ENCODE measurements around the gene CCDC74B. TPM values are rescaled to one million over a fixed set of nuclear protein-coding genes. Genes with fewer than 3 reads are reported as not detected.
"Not testable (repeated sequence)": the region's sequence is repeated elsewhere in the genome, so short reads cannot be mapped to it uniquely, and the experiment has no call there.

The CCDC74B gene
- total and polyA plus RNA-seq, 2 of the 8 experiments (the other 6 are each of a cell fraction or from before 2014, with no cell fraction given), result 6.4 to 6.7 TPM

DNA sequence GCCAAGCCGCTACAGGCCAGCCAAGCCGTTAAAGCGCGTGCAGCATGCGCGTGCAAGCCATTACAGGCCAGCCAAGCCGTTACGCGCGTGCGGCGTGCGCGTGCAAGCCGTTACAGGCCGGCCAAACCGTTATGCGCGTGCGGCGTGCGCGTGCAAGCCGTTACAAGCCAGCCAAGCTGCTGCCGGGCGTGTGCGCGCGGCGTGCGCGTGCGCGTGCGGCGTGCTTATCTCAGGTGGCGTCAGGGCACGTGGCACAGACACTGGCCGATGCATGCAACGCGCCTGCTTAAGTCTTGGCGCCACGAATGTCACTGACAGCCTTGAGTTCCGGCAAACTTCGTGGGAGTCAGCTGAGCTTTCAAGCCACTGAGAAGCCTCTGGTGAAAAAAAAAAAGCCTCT lies 24.0 kb downstream of the CCDC74B start:
- H4K20me1 ChIP-seq (replicated peaks in 1 of 2; ENCODE audit: control insufficient read depth in 1 of 2, insufficient read depth in 2 of 2, low read length in 2 of 2); H3K9ac ChIP-seq (replicated peaks in 1 of 4; ENCODE audit: extremely low read depth in 1 of 4, low read depth in 3 of 4, low read length in 3 of 4); DNase-seq (ENCODE audit: low read depth in 1 of 2, low spot score in 2 of 2); H3K23ac ChIP-seq (ENCODE audit: insufficient read length); H3K4me1 ChIP-seq (replicated peaks in 1 of 4; ENCODE audit: control insufficient read depth in 3 of 4, insufficient read depth in 4 of 4, low read length in 3 of 4); H2BK12ac ChIP-seq (ENCODE audit: low read depth, low read length); H3K27ac ChIP-seq (ENCODE audit: low read depth, low read length); H2BK15ac ChIP-seq (ENCODE audit: low read length); CTCF ChIA-PET (ENCODE audit: partially characterized antibody); H4K5ac ChIP-seq (ENCODE audit: insufficient read length, low read depth, low read length); POLR2A ChIA-PET (ENCODE audit: partially characterized antibody); H2BK20ac ChIP-seq (ENCODE audit: low read length); H3K4ac ChIP-seq (replicated peaks; ENCODE audit: insufficient read length, low read depth, low read length); H3K14ac ChIP-seq (ENCODE audit: insufficient read length); H3K79me1 ChIP-seq (ENCODE audit: low read depth, low read length); H2BK5ac ChIP-seq (ENCODE audit: low read depth, low read length); H3K9me3 ChIP-seq (ENCODE audit: insufficient read depth in 2 of 2, low read depth in 1 of 2, low read length in 1 of 2); H3K36me3 ChIP-seq (ENCODE audit: control insufficient read depth in 2 of 4, insufficient read depth in 4 of 4, low read length in 3 of 4); H4K91ac ChIP-seq (replicated peaks; ENCODE audit: insufficient read length, low read length); H2AK5ac ChIP-seq (ENCODE audit: low read depth, low read length); H3K4me2 ChIP-seq (ENCODE audit: insufficient read depth in 1 of 2, low read depth in 2 of 2, low read length in 2 of 2); H3K79me2 ChIP-seq (ENCODE audit: control insufficient read depth in 1 of 2, insufficient read depth in 2 of 2, low read length in 2 of 2); H3K23me2 ChIP-seq (ENCODE audit: low read depth, low read length); H3K4me3 ChIP-seq (ENCODE audit: extremely low read depth in 1 of 4, insufficient read depth in 2 of 4, low read depth in 3 of 4, low read length in 4 of 4); FAIRE-seq; H2BK120ac ChIP-seq (replicated peaks; ENCODE audit: low read depth, low read length); H3K27me3 ChIP-seq (replicated peaks in 1 of 4; ENCODE audit: control insufficient read depth in 3 of 4, extremely low read depth in 1 of 4, insufficient read depth in 3 of 4, low read length in 3 of 4); H3K56ac ChIP-seq (replicated peaks; ENCODE audit: insufficient read length, low read depth, low read length); H4K8ac ChIP-seq (ENCODE audit: extremely low read depth, insufficient read depth, low read length); H2AFZ ChIP-seq (ENCODE audit: low read length); H3K18ac ChIP-seq (ENCODE audit: extremely low read depth, low read length): not testable (repeated sequence)
- 95% methylated on average over 27 of the region's 45 CpGs; no CpG with 5 or more reads in 1 of the 2 experiments for WGBS, 2 experiments (ENCODE audit: extremely low coverage in 1 of 2, insufficient coverage in 1 of 2, insufficient read length in 1 of 2, insufficient replicate concordance in 2 of 2, low coverage in 1 of 2, low lambda C conversion rate in 2 of 2, missing lambda C conversion rate in 1 of 2)

Measured in H1 (cell line).